GM18868 (cell line): ENCODE results near the gene SBNO2.

Experiments
- ATAC-seq: cut with Tn5 transposase; IDR thresholded peaks from one replicate; pipeline ENCODE4 v1.9.1; 2021; ENCODE audit warnings: mild to moderate bottlenecking, moderate library complexity; ENCODE audit not compliant: unreplicated experiment

SBNO2 gene

GRCh38 chr19:1093330-1093729 is 80.7 kb downstream of the SBNO2 start:
- ATAC-seq = no peak

- ATAC-seq = no peak
Measured at GRCh38 chr19:1091544-1092175, 82.4 kb downstream of the SBNO2 start.

- ATAC-seq = no peak
Measured at GRCh38 chr19:1090731-1091543, 83.1 kb downstream of the SBNO2 start.

DNA sequence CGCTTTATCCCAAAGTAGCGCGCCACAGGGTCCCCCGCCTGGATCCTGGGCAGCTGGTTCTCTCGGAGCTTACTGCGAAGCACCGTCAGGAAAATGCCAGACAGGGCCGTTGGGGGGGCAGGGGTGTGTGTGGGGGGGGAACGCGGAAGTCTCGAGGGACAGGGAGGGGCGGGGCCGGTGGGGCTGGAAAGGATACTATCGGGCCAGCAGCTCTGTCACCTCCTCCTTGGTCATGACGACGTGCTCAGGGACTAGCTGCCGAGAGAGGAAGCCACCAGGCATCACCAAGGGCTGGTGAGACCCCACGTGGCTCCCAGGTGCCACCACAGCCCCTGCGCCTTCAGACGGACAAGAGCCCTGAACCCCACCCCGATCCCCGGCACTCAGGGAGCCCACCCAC is 84.2 kb downstream of the SBNO2 start:
- no peak for ATAC-seq

DNA sequence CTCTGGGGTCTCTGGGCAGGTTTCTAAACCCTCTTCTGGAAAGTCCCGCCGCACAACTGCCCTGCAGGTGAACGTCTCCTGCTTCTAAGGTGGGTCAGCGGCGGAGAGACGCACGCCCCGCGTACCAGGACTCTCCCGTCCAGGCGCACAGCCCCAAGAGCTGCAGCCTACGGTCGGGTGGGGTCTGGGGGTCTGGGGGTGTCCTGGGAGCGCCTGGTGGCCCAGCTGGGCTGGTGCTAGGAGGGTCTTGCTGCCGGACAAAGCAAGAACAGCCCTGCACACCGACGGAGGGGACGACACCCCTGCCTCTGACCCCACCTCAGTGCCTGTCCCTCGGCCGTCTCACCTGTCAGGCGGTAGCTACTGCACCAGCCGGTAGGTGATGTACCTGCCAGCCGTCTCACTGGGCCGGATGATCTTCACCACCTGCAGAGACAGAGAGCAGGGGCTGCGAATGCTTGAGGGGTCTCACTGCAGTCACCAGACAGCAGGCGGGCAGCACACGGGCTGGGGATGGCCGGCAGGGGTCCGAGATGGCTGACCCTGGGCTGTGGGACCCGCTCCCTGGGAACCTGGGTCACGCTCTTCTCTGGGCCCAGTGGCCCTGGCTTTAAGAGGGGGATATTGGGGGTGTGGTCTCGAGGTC is 84.8 kb downstream of the SBNO2 start:
- no peak for ATAC-seq

DNA sequence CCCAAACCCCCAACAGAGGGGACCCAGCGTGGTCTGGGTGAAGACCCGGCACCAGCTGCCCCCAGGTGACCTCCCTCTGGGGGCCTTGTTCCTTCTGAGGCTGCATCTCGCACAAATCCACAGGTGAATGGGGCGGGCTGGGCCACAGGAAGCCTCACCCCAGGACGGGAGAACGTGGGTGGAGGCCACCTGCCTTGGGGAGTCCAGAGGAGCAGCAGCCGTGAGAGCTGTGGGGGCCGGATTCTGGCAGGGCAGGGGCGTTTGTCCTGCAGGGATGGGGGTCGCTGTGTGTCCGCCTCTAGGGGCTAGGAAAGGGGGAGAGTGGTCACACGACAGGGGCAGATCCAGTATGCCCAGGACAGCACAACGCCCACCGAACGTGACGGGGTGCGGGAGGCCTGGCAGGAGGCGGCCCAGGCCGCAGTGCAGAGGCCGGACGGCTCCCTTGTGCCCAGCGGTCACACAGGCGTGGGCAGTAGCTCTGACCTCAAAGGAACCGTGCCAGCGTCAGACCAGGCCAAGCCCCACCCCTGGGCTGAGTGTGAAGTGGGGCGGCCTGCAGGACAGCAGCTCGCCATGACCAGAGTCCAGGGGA is 85.6 kb downstream of the SBNO2 start:
- ATAC-seq = no peak

GRCh38 chr19:1087813-1088415 is 86.2 kb downstream of the SBNO2 start:
- ATAC-seq = no peak

GRCh38 chr19:1086613-1087012 is 87.5 kb downstream of the SBNO2 start:
- ATAC-seq = no peak

DNA sequence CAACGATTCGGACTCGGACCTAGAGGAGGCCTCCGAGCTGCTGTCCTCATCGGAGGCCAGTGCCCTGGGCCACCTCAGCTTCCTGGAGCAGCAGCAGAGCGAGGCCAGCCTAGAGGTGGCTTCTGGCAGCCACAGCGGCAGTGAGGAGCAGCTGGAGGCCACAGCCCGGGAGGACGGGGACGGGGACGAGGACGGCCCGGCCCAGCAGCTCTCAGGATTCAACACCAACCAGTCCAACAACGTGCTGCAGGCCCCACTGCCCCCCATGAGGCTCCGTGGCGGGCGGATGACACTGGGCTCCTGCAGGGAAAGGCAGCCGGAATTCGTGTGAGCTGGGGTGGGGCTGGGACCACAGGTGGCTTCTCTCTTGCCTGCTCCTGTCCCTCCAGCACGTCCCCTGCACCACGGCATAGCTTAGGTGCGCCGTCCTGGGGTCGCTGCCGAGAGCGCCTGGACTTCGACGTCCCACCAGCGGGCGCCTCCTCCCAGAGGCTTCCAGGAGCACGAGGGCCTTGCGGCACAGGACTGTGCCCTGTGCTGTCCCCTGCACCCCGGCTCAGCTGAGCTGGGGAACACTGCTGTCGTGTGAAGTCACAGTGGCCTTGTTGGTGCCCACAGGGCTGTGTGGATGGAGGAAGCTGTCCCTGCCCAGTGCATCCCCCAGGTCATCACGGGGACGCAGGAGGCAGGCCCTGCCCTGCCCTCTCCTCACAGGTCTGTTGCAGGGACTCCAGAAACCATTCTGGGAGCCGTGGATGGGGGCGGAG is 88.2 kb downstream of the SBNO2 start:
- no peak for ATAC-seq

DNA sequence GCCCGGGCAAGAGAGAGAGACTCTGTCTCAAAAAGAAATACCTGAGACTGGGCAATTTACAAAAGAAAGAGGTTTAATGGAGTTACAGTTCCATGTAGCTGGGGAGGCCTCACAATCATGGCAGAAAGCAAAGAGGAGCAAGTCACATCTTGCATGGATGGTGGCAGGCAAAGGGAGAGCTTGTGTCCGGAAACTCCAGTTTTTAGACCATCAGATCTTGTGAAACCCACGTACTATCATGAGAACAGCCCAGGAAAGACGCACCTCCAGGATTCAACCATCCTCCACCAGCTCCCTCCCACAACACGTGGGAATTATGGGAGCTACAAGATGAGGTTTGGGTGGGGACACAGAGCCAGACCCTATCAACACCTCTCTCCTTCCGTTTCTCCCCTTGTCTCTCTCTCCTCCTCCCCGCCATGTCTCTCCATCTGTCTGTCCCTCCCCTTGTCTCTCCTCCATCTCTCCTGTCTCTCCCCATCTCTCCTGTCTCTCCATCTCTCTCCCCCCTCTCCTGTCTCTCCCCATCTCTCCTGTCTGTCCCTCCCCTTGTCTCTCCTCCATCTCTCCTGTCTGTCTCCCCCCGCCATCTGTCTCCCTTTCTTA is 88.9 kb downstream of the SBNO2 start:
- ATAC-seq = no peak

GRCh38 chr19:1084024-1084868 is 89.8 kb downstream of the SBNO2 start:
- ATAC-seq = no peak

- no peak for ATAC-seq
Measured at GRCh38 chr19:1082928-1083816, 90.9 kb downstream of the SBNO2 start.

- no peak for ATAC-seq
Measured at GRCh38 chr19:1082165-1082927, 91.7 kb downstream of the SBNO2 start.

DNA sequence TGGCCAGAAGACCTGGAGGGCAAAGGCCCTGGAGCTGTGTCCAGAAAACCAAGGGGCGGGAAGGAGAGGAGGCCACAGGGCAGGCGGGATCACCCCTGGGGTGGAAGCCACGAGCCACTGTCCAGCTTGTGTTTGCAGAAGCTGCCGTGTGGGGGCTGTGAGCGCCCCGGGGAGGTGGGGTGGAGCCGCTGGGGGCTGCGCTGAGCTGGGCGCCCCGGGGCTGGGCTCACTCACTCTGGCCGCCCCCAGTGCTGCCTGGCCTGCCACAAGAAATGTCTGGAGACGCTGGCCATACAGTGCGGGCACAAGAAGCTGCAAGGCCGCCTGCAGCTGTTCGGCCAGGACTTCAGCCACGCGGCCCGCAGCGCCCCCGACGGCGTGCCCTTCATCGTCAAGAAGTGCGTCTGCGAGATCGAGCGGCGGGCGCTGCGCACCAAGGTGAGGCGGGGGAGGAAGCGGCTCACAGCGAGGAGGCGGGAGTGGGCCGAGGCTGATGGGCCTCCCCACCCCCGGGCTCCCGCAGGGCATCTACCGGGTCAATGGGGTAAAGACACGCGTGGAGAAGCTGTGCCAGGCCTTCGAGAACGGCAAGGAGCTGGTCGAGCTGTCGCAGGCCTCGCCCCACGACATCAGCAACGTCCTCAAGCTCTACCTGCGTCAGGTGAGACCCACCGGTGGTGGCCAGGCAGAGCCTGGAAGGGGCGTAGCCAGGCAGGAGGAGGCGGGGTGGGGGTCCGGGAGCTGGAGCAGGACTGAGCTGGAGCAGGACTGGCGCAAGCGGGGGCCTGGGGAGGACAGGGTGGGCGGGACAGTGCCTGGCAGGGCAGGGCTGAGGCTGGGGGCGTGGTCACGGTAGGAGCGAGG is 92.5 kb downstream of the SBNO2 start:
- no peak for ATAC-seq

GRCh38 chr19:1080360-1081161 is 93.5 kb downstream of the SBNO2 start:
- ATAC-seq = no peak
